ENCODE measurements around the gene ZNF485. TPM values are rescaled to one million over a fixed set of nuclear protein-coding genes. Genes with fewer than 3 reads are reported as not detected.
"Not testable (repeated sequence)": the region's sequence is repeated elsewhere in the genome, so short reads cannot be mapped to it uniquely, and the experiment has no call there.

ZNF485 gene
- total RNA-seq, 2 experiments from 2014 or later: 8.1 to 8.7 TPM

DNA sequence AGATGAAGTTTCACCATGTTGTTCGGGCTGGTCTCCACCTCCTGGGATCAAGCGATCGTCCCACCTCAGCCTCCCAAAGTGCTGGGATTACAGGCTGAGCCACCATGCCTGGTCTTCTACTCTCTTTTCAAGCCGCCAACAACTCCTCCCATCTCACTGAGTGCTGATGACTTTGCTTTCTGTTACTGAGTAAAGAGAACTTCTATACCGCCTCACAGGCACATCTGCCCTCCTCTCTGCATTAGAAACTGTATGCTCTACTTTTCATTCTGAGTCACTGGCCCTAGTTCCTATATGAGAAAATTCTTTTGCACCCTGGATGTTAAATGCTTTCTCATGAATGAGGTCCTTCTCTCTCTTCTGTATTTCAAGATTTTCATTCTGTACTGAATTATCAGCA lies 29.7 kb upstream of the ZNF485 start:
- Mint-ChIP-seq H3K36me3 (ENCODE audit: low read depth) (peaks cover 35% of the 10 kb centered on the region), H3K9me3 (peaks cover 32% of the 10 kb centered on the region), H3K4me1 (ENCODE audit: low read depth) (peaks cover 40% of the 10 kb centered on the region), H3K27ac (peak overlapping the region; percentile 66), H3K27me3 (no peaks in the 10 kb centered on the region), H3K4me3 (no peak overlapping the region)
- ChIA-PET POLR2A (no interaction called here), CTCF (no interaction called here)
- intact Hi-C loops (cut with micrococcal nuclease): no loop called here
- no peak for DNase-seq
- TF ChIP-seq, protein P1, sequence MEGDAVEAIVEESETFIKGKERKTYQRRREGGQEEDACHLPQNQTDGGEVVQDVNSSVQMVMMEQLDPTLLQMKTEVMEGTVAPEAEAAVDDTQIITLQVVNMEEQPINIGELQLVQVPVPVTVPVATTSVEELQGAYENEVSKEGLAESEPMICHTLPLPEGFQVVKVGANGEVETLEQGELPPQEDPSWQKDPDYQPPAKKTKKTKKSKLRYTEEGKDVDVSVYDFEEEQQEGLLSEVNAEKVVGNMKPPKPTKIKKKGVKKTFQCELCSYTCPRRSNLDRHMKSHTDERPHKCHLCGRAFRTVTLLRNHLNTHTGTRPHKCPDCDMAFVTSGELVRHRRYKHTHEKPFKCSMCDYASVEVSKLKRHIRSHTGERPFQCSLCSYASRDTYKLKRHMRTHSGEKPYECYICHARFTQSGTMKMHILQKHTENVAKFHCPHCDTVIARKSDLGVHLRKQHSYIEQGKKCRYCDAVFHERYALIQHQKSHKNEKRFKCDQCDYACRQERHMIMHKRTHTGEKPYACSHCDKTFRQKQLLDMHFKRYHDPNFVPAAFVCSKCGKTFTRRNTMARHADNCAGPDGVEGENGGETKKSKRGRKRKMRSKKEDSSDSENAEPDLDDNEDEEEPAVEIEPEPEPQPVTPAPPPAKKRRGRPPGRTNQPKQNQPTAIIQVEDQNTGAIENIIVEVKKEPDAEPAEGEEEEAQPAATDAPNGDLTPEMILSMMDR (IDR thresholded peaks at IDR 0.05): no peak
- peak; percentile 31 for ATAC-seq

DNA sequence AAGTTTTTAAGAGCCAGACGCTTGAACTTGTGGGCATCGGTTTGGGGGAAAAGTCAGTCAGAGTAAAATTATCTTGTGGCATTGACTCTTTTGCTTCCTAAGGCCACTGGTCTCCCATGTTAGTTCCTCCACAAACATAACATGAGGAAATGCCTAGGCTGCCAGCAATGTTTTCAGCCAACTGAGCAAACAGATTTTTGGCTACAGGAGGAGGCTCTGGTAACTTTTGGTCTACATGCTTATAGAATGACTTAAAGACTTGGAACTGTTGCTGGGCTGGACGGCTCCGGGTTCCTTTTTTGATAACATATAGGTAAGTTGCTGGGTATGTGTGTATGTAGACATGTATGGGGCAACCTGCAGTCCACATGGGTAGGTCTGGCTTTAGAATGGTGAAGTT lies 22.2 kb upstream of the ZNF485 start:
- ATAC-seq: no peak

DNA sequence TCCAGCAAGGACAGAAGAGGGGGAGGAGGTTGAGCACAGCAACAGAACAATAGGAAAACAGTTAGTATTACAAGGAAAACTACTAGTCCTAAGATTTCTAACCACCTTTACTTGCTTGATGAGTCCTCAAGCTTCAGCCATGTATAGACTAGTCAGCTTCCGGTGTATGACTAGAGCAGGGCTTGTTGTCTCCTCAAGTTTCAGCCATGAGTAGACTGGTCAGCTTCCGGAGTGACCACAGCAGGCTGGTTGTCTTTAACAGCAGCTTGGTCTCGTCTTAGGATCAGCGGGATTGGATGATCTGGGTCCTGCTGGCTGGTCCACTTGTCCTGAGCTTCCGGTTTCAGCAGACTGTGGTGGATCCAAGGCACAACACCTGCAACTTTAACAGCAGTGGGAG lies 21.2 kb upstream of the ZNF485 start:
- no peak overlapping the region for H3K27ac Mint-ChIP-seq
- DNase-seq: no peak
- intact Hi-C loops (cut with micrococcal nuclease): no loop called here
- peaks cover 7% of the 10 kb centered on the region for H3K4me1 Mint-ChIP-seq (ENCODE audit: low read depth)
- peaks cover 2% of the 10 kb centered on the region for H3K27me3 Mint-ChIP-seq
- H3K4me3 Mint-ChIP-seq: no peak overlapping the region
- TF ChIP-seq, protein P1 (IDR thresholded peaks at IDR 0.05): no peak
- H3K36me3 Mint-ChIP-seq (ENCODE audit: low read depth): no peaks in the 10 kb centered on the region
- ATAC-seq: no peak
- CTCF ChIA-PET: no interaction called here
- peaks cover 3% of the 10 kb centered on the region for H3K9me3 Mint-ChIP-seq
- POLR2A ChIA-PET: interaction anchor here (0.7 to 0.8 kb wide), 2 partner anchors 17 to 25 kb away, joined by 3 read pairs; no protein-coding TSS in a partner anchor

More for the DNA sequence above, 22.2 kb upstream of the ZNF485 start:
- Mint-ChIP-seq H3K4me3 (no peak overlapping the region), H3K9me3 (peaks cover 3% of the 10 kb centered on the region), H3K27me3 (peaks cover 2% of the 10 kb centered on the region), H3K4me1 (ENCODE audit: low read depth) (peaks cover 7% of the 10 kb centered on the region), H3K36me3 (ENCODE audit: low read depth) (no peaks in the 10 kb centered on the region), H3K27ac (no peak overlapping the region)
- no peak for DNase-seq
- TF ChIP-seq, protein P1 (IDR thresholded peaks at IDR 0.05): no peak
- intact Hi-C loops (cut with micrococcal nuclease): no loop called here
- POLR2A ChIA-PET: no interaction called here
- CTCF ChIA-PET: no interaction called here

DNA sequence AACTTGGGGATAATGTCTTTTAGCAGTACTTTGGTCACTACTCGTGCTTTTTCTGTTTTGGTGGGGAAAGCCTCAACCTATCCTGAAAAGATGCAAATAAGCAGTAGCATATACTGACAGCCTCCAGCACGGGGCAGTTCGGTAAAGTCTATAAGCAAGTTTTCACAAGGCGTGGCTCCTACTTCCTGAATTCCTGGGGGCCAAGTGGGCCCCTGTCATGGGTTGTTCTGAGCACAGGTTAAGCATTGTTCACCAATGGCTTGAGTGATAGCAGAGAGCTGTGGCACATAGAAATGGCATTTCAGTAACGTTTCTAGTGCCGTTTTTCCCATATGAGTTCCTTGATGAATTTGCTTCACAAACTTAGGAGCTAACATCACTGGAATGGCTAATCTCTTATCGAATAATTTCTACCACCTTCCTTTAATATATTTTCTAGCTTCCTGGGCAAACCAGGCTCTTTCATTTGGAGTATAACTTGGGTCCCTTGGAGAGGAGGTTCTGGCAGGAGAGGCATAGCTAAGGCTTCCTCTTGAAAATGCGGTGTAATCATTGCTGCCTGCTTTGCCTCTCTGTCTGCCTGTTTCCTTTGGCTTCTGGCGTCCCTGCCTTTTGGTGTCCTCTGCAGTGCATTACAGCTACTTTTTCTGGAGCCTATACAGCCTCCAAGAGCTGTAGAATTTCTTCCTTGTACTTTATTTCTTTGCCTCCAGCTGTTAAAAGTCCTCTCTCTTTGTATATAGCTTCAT lies 20.1 kb upstream of the ZNF485 start:
- TF ChIP-seq, protein P1 (IDR thresholded peaks at IDR 0.05): no peak
- no peak overlapping the region for H3K27ac Mint-ChIP-seq
- CTCF ChIA-PET: interaction anchor here (1.0 kb wide), 2 partner anchors 9 to 97 kb away, joined by 3 read pairs; no protein-coding TSS in a partner anchor
- H3K4me3 Mint-ChIP-seq: no peak overlapping the region
- H3K27me3 Mint-ChIP-seq: peaks cover 2% of the 10 kb centered on the region
- H3K36me3 Mint-ChIP-seq (ENCODE audit: low read depth): no peaks in the 10 kb centered on the region
- H3K4me1 Mint-ChIP-seq (ENCODE audit: low read depth): peaks cover 7% of the 10 kb centered on the region
- intact Hi-C loops (cut with micrococcal nuclease): no loop called here
- POLR2A ChIA-PET: interaction anchor here (0.7 to 0.8 kb wide), 2 partner anchors 16 to 26 kb away, joined by 3 read pairs; no protein-coding TSS in a partner anchor
- peaks cover 3% of the 10 kb centered on the region for H3K9me3 Mint-ChIP-seq
- ATAC-seq (no peak), DNase-seq (no peak)

DNA sequence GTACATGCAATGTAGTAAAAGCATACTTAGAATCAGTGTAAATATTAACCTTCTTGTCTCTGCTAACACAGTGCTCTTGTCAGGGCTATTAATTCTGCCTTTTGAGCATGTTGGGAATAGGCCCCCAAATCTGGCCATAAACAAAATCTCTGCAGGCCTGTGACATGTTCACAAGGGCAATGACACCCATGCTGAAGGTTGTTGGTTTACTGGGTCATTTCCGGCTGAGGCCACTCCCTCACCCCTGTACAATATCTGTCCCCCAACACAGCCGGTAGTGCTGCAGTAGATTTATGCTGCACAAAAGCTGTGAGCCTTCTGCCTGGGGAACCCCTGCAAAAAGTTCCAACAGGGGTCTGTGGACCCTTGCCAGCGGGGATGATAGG lies 19.5 kb upstream of the ZNF485 start:
- H3K9me3 Mint-ChIP-seq; H3K27me3 Mint-ChIP-seq; DNase-seq; H3K36me3 Mint-ChIP-seq (ENCODE audit: low read depth); H3K4me3 Mint-ChIP-seq; H3K27ac Mint-ChIP-seq; ATAC-seq; POLR2A ChIA-PET; H3K4me1 Mint-ChIP-seq (ENCODE audit: low read depth); intact Hi-C loops (cut with micrococcal nuclease): not testable (repeated sequence)
- CTCF ChIA-PET: interaction anchor here (1.0 kb wide), 2 partner anchors 8 to 96 kb away, joined by 3 read pairs; no protein-coding TSS in a partner anchor

Measured in activated CD8-positive, alpha-beta T cell treated with anti-CD3 and anti-CD28 coated beads for 36 hours (primary cell).